GM18870 (cell line): Measurements from ENCODE around the gene SFTPA2.
"Not testable (repeated sequence)": the region's sequence is repeated elsewhere in the genome, so short reads cannot be mapped to it uniquely, and the experiment has no call there.

Experiments
- ATAC-seq: cut with Tn5 transposase; IDR thresholded peaks from one replicate; pipeline ENCODE4 v1.9.1; 2021; ENCODE audit warnings: moderate library complexity; ENCODE audit not compliant: unreplicated experiment

SFTPA2 gene

DNA sequence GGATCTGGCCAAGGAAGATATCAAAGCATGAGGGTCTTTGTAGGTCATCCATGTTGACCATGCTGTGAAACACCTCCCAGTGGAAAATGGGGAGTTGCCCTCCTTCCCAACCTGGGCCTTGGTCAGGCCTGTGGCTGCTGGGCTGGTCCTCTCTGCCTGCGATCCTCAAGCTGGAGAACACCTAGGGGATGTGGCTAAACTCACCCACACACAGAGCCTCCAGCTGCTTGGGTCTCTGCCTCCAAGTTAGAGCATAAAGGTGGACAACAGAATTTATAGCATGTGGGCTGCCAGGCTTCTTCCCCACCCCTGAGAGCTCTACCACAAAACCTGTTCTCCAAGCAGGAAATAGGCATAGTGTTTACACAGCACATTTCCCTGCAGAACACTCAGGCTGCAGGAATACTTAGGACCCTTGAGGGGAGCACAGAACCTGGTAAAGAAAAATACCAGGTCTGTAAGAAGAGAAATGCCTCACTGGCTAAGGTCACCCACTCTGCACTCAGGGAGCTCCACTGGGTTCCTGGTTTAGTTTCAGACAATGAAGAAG is at the start of gene SFTPA2:
SFTPA2 (minus strand) TSS at position 248 of the 550 bp plus-strand sequence. CDS start 924 bp downstream, outside the sequence.
- ATAC-seq: no peak

DNA sequence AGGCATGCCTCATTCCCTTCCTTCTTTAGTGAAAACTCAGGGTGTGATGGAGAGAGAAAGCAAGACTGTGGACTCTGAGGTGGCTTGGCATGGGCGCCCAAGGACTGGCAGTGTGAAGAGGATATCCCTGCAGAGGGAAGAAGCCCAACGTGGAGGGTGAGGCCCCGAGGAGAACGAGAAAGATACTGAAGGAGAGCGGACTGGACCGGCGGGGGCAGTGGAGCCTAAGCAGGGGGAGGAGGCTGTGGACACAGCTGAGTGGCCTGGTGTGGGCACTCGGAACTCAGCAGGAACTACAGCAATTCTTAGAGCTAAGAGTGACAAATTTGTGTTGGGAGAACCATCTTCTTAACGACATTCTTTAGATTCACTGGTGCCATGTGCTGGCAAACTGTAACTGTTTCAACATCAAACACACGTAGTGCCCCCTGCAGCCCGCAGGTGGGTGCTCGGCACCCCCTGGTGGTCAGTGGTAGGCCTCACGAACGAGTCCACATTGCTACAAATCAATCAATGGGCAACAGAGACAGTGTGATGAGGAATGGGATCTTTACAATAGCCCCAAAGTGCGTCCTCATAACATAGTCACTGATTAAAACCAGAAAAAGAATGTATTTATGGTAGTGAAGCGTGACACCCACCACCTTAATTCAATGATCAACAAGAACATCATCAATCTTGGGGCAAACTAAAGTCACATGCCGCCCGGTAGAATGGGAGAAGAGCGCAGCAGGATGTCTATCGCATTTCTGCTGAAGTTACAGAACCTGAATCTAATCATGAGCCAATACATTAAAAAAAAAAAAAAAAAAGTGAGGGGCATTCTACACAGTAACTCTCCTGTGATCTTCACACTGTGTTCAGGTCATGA is 48.5 kb upstream of the SFTPA2 start:
- ATAC-seq: no peak

DNA sequence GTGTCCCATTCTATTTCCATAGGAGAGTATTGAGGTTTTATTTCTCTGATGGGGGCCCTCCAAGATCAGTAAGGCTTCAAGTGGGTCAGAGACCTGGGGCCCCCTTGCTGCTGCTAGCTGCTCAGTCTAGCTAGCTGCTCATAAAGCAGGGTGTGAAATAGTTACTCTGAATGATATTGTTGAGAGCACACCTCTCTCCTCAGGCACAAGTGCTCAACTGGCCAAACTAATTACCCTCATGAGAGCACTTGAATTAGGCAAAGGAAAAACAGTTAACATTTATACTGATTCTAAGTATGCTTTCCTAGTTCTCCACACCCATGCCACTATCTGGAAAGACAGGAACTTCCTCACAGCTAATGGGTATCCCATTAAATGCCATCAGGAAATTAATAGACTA is 45.1 kb upstream of the SFTPA2 start:
- ATAC-seq: no peak

DNA sequence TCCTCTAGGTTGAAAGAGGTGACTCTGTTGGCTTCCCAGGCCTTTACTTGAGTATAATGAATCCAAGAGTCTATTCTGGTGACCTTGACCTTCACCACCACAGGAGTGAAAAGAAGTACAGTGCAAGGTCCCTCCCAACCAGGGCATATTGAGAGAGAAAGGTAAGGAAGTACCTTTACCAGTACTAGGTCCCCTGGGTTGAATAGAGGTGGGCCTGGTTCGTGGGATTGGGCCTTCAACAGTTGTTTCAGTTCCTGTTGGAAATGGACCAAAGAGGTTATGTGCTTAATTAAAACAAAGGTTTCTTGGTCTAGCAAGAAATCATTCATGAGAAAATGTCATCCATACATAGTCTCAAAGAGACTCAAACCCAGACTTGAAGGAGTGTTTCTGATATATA is 44.1 kb upstream of the SFTPA2 start:
- ATAC-seq: no peak

DNA sequence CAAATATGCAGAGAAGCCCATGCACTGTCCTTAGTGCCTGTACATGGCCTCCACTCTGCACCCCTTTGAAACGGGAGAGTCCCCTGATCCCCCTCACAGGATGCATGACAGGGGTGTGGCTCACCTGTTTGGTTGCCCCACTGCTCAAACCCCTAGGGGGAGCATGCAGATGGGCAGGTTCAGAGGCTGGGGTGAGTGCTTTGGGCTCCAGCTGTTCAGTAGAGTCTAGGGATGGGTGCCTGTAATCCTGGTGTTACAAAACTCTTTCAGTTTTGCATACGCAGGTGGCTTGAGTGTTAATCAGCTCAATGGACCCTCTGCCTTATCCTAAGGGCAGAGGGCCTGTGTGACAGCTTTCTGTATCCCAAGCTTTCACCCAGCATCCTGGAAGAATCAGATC is 42.7 kb upstream of the SFTPA2 start:
- ATAC-seq: no peak

DNA sequence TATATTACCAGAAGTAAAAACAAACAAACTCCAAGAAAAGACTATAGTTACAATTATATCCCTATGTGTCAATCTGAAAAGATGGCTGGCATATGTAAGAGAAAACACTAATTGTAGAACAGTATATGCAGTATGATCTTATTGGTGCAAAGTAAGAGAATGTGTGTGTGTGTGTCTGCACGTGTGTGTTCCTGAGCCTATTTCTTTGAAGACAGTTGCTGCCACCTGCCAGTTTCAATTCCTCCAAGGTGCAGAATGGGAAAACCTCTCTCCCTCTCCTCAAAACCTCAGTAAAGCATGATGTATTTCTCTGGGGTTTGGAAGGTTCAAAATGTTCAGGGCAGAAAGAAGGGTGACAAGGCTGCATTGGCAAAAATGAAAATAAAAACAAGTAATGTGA is 41.7 kb upstream of the SFTPA2 start:
- no peak for ATAC-seq

DNA sequence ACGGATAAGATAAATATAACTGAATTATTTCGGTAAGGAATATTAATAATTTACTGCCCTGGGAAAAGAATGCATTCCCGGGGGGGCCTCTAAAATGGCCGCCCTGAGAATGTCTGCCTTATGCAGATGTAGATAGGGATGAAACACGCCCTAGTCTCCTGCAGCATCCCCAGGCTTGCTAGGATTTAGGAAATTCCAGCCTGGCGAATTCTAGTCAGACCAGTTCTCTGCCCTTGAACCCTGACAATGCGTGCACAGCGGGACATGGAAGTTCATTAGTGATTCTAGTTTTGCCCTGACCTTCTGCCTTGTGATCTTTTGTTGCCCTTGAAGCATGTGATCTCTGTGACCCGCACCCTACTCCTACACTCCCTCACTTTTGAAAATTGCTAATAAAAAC is 39.4 kb upstream of the SFTPA2 start:
- not testable (repeated sequence) for ATAC-seq

DNA sequence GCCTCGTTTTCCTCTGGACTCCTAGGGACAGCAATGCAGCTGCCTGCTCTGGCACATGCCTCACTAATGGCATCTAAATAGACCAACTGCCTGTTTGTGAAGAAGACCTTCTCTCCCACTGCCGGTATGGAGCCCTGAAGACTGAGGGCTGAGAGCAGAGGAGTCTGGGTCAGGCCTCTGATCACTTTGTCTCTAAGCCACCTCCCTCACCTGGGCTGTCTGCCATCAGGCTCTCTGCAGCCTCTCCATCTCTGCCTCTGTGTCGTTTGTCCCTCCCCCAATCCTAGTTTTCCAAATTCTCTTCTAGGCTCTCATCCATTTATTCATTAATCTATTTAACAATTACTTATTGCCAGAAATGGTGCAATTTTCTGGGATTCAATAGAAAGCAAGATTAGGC is 35.3 kb upstream of the SFTPA2 start:
- ATAC-seq: no peak

DNA sequence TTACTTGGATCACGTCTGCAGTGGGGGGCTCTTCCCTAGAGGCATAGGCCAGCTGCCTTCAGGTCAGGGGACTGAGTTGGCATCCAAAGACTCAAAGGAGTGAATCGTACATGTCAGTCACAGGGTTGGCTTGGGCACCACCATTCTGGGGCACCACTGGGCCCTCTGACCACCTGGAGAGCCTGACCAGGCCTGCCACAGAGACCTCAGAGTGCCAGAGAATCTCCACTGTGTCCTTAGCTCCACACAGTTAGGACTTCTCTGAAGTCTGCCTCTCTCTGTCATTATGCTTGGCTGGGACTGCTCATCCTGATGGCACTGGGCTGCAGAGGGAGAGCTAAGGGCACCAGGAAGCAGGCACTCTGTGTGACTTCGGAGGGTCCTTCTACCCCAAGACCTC is 34.4 kb upstream of the SFTPA2 start:
- not testable (repeated sequence) for ATAC-seq

DNA sequence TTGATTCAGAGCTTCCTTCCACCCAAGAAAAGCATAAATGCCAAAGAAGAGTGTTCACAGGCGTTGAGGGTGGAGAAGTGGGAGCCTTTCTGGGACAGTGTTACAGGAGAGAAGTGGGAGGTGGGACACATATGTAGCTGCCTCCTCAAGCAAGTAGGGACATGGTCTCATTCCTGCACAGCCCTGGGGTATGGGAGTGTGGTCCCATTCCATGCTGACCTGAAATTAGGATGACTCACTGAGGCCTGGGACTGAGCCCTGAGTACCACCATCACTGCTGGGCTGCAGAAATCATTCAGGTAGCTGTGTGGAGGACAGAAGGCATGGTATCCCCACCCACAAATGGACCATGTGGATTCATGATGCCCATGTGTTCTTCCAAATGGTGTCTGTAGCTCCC is 33.2 kb upstream of the SFTPA2 start:
- ATAC-seq: no peak

DNA sequence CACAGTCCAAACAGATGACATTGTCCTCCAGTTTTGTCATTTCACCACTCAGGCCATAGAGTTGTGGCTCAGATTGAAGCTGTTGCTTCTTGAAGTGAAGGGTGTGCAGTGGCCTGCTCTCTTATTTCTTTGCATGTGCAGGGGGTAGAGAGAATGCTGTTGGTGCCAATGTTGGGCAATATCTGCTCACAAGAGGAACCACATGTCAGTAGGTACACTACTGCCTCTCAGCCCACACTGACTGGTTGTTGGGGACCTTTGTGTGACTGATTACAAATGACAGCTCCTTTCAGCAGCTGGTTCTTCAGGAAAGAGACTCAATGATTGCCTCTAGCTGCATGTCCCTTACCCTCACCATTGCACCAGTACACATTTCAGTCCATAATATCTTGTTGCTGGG is 28.6 kb upstream of the SFTPA2 start:
- ATAC-seq: no peak

DNA sequence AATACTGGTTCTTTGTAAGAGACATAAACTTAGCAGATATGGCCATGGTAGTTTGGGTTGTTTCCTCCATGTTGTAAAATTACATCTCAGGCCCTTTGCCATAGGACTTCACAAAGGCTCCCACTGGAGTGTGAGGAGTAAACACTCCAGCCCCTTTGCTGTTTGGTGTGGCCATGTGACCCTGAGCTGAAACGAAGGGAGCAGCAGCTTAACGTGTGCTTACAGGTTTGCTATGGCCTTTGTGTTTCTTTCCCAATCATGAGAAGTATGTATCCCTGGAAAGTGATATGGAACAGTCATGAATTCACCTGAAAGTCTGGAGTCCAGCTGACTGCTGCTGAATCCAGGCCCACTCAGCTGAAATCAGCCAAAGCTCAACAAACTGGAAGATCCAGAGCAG is 26.7 kb upstream of the SFTPA2 start:
- no peak for ATAC-seq

DNA sequence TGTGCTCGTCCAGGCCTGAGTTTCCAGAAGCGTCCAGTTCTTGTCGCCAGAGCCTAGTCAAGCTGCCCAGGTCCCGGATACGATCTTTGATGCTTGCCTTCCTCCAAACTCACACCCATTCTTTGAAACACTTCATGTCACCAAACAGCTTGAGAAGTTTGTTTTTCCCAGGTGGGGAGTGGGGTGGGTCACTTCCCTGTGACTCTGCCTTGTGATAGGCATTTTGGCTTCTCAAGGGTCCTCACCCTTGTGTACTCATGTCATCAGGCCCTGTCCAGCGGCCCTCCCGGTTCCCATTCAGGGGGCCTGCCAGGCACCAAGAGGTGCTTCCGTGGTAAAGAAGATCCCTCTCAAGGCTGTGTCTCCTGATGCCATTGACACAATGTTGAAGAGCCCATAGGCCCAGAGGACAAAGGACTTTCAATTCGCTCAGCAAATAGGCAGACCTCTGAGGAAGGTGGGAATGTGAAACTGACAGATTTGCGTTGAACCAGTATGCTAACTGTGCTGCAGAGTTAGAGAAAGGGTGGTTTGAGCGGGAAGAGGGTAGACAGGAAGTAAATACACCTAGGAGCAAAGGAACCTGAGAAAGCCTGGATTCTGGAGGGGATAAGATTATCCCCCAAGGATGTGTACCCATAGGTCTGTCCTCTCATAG is 25.8 kb upstream of the SFTPA2 start:
- no peak for ATAC-seq

DNA sequence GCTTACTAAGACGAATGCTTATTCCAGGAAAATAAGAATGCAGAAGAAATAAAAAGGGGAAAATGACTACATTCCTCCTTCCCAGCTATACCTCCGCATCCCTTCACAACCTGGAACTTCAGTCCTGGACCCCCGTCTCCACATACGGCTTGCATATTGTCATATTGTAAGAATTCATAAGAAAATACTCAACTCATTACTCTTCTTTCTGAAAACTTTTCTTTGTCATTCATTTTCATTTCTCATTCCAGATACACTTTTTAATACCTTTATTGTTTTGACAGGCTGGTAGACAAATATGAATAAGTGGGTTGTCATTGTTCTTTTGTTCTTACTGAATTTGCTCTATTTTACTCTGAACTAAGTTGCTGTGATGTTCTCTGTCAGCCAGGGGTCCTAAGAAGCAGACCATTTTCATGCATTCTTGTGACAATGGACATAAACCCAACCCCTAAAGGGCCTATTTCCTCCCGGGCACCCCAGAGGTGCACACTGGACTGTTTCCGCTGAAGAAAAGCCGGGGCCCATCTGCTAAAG is 23.3 kb upstream of the SFTPA2 start:
- no peak for ATAC-seq

DNA sequence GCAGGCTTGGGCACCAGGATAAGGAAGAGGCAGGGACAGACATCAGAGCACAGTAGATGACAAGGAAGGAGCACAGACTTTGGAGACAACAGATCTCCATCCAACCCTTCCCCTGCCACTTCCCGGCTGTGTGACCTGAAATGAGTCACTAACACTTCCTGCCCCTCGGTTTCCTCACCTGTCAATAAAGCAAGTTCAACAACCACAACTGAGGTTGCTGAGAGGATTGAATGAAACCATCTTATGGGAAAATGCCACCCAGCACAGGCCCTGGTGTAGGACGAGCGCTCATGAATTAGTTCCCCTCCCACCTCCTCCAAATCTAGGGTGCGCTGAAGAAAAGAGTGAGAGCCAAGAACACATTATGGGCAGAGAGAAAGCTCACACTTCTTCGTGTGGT is 22.7 kb upstream of the SFTPA2 start:
- ATAC-seq: not testable (repeated sequence)

DNA sequence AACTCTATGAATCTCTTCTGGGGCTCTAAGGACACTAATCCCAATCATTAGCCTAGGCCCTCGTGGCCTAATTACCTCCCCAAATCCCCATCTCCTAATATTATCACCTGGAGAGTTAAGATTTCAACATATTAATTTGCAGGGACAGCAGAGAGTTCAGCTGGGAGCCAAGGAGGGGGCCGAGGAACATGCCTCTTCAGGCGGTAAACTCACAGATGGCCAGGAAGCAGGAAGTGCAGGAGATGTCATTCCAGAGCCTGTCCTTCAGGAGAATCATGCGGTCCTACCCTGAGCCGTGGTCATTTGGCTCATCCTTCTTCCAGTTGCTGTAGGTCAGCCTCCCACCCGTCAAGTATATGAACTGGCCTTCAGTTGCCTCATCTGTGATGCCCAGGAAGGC is 21.9 kb upstream of the SFTPA2 start:
- ATAC-seq: no peak

DNA sequence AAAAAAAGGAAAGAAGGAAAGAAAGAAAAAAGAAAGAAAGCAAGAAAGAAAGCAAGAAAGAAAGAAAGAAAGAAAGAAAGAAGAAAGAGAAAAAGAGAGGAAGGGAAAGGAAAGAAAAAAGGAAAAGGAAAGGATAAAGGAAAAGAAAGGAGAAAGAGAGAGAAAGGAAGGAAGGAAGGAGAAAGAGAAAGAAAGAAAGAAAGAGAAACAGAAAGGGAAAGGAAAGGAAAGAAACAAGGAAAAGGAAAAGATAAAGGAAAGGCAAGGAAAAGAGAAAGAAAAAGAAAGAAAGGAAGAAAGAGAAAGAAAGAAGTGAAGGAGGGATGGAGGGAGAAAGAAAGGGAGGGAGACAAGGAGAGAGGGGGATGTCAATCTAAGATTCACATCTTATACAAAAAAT is 20.8 kb upstream of the SFTPA2 start:
- no peak for ATAC-seq

DNA sequence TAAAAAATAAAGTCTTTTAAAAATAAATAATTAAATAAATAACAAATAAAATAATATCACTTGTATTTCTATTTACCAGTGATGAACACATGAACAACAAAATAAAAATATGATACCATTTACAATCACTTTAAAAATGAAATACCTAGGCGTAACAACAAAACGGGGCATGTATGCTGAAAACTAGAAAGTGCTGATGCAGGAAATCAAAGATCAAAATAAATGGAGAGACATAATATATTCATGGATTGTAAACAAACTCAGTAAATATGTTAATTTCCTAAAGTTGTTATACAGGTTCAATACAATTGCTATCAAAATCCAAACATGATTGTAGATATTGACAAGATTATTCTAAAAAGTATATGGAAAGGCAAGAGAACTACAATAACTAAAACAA is 19.2 kb upstream of the SFTPA2 start:
- ATAC-seq: no peak

DNA sequence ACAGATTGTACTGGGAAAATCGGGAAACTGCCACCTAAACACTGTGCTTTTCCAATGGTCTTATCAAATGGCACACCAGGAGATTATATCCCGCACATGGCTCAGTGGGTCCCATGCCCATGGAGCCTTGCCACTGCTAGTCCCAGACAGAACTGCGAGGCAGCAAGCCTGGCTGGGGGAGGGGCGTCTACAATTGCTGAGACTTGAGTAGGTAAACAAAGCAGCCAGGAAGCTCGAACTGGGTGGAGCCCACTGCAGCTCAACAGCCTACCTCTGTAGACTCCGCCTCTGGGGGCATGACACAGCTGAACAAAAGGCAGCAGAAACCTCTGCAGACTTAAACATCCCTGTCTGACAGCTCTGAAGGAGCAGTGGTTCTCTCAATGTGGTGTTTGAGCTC is 10.4 kb upstream of the SFTPA2 start:
- ATAC-seq: not testable (repeated sequence)

DNA sequence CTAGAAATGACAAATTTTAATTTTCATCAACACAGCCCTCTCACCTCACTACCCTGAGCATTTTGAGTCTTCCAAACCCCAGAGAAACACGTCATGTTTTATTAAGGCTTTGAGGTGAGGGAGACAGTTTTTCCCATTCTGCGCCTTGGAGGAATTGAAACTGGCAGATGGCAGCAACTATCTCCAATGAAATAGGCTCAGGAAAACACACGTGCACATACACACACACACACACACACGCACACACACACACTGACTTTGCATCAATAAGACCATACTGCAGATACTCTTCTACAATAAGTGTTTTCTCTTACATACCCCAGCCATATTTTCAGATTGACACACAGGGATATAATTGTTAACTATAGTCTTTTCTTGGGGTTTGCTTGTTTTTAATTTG is 3.2 kb upstream of the SFTPA2 start:
- ATAC-seq: no peak

DNA sequence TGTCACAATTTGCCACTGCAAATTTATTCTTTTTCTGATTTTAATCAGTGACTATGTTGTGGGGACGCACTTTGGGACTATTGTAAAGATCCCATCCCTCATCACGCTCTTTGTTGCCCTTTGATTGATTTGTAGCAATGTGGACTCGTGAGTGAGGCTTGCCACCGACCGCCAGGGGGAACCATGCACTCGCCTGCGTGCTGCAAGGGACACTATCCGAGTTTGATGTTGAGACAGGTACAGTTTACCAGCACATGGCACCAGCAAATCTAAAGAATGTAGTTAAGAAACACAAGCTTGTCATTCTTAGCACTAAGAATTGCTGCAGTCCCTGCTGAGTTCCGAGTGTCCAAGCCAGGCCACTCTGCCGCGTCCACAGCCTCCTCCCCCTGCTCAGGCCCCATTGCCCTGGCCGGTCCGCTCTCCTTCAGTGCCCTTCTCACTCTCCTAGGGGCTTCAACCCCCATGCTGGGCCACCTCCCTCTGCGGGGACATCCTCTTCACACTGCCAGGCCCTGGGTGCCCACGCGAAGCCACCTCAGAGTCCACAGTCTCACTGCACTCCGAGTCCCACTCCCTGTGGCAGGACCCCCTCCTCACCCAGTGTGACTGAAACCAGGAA is 2.0 kb upstream of the SFTPA2 start:
- ATAC-seq: peak; percentile 65
